ENCODE results near the gene GLIS2. TPM values are rescaled to one million over a fixed set of nuclear protein-coding genes. Genes with fewer than 3 reads are reported as not detected.

GLIS2 gene
- total RNA-seq (ENCODE audit: unreplicated experiment): 1.6 TPM
- long read RNA-seq: 0 reads

GRCh38 chr16:4315186-4316107 lies at the start of gene GLIS2:
GLIS2 (plus strand) TSS chr16:4316067; CDS start chr16:4332281, 16,214 bp downstream.
- H3K27me3 Mint-ChIP-seq (ENCODE audit: unreplicated experiment): peaks cover 16% of the 10 kb centered on the region
- no peak for TF ChIP-seq CTCF (IDR thresholded peaks at IDR 0.05; ENCODE audit: unreplicated experiment)
- peaks cover 6% of the 10 kb centered on the region for H3K4me1 Mint-ChIP-seq (ENCODE audit: unreplicated experiment)
- peak within 1 kb of the TSS; percentile 83 for H3K4me3 Mint-ChIP-seq (ENCODE audit: unreplicated experiment)
- H3K36me3 Mint-ChIP-seq (ENCODE audit: low read depth, unreplicated experiment): no peaks in the 10 kb centered on the region
- H3K9me3 Mint-ChIP-seq (ENCODE audit: unreplicated experiment): no peaks in the 10 kb centered on the region
- H3K27ac Mint-ChIP-seq (ENCODE audit: unreplicated experiment): no peak within 1 kb of the TSS
- peak; percentile 33 for DNase-seq (ENCODE audit: low spot score)

- Mint-ChIP-seq H3K9me3 (ENCODE audit: unreplicated experiment) (no peaks in the 10 kb centered on the region), H3K4me1 (ENCODE audit: unreplicated experiment) (peaks cover 2% of the 10 kb centered on the region), H3K4me3 (ENCODE audit: unreplicated experiment) (no peak overlapping the region), H3K36me3 (ENCODE audit: low read depth, unreplicated experiment) (peaks cover 5% of the 10 kb centered on the region), H3K27ac (ENCODE audit: unreplicated experiment) (no peak overlapping the region), H3K27me3 (ENCODE audit: unreplicated experiment) (peaks cover 12% of the 10 kb centered on the region)
- DNase-seq (ENCODE audit: low spot score): no peak
- no peak for TF ChIP-seq CTCF (IDR thresholded peaks at IDR 0.05; ENCODE audit: unreplicated experiment)
Observed at GRCh38 chr16:4266372-4266771, 49.5 kb upstream of the GLIS2 start.

GRCh38 chr16:4270091-4270490 lies 45.8 kb upstream of the GLIS2 start:
- H3K9me3 Mint-ChIP-seq (ENCODE audit: unreplicated experiment): no peaks in the 10 kb centered on the region
- H3K27me3 Mint-ChIP-seq (ENCODE audit: unreplicated experiment): peaks cover 14% of the 10 kb centered on the region
- no peak for TF ChIP-seq CTCF (IDR thresholded peaks at IDR 0.05; ENCODE audit: unreplicated experiment)
- H3K36me3 Mint-ChIP-seq (ENCODE audit: low read depth, unreplicated experiment): peaks cover 8% of the 10 kb centered on the region
- H3K4me1 Mint-ChIP-seq (ENCODE audit: unreplicated experiment): peaks cover 4% of the 10 kb centered on the region
- no peak overlapping the region for H3K27ac Mint-ChIP-seq (ENCODE audit: unreplicated experiment)
- H3K4me3 Mint-ChIP-seq (ENCODE audit: unreplicated experiment): peak overlapping the region; percentile 24
- no peak for DNase-seq (ENCODE audit: low spot score)

- DNase-seq (ENCODE audit: low spot score): no peak
- peaks cover 17% of the 10 kb centered on the region for H3K27me3 Mint-ChIP-seq (ENCODE audit: unreplicated experiment)
- no peak overlapping the region for H3K27ac Mint-ChIP-seq (ENCODE audit: unreplicated experiment)
Observed at GRCh38 chr16:4270595-4270994, 45.3 kb upstream of the GLIS2 start.

More at GRCh38 chr16:4270595-4270994, 45.3 kb upstream of the GLIS2 start:
- H3K4me3 Mint-ChIP-seq (ENCODE audit: unreplicated experiment): peak overlapping the region; percentile 57
- H3K9me3 Mint-ChIP-seq (ENCODE audit: unreplicated experiment): no peaks in the 10 kb centered on the region
- peaks cover 8% of the 10 kb centered on the region for H3K36me3 Mint-ChIP-seq (ENCODE audit: low read depth, unreplicated experiment)
- TF ChIP-seq CTCF (IDR thresholded peaks at IDR 0.05; ENCODE audit: unreplicated experiment): no peak
- H3K4me1 Mint-ChIP-seq (ENCODE audit: unreplicated experiment): peaks cover 4% of the 10 kb centered on the region
